Adipocyte (in vitro differentiated cells): ENCODE results near the gene MOGAT3.

Source experiments
- DNase-seq: peaks from one replicate; pipeline ENCODE4 v3.0.0-alpha.2; 2015; ENCODE audit warnings: low read depth
- H3K27me3 ChIP-seq: replicated peaks from 2 replicates; pipeline ENCODE4 v1.7.0; 2013; ENCODE audit warnings: mild to moderate bottlenecking, low read length, moderate library complexity; ENCODE audit not compliant: control insufficient read depth, insufficient read depth
- H3K36me3 ChIP-seq: 2 replicates; pipeline ENCODE4 v1.7.0; 2013; ENCODE audit warnings: low read length, mild to moderate bottlenecking, moderate library complexity; ENCODE audit not compliant: control insufficient read depth, insufficient read depth, severe bottlenecking
- H3K4me1 ChIP-seq: 2 replicates; pipeline ENCODE4 v1.7.0; 2013; ENCODE audit warnings: mild to moderate bottlenecking, low read length, moderate library complexity; ENCODE audit not compliant: control insufficient read depth, insufficient read depth
- H3K4me3 ChIP-seq: 2 replicates; pipeline ENCODE4 v1.7.0; 2013; ENCODE audit warnings: mild to moderate bottlenecking, low read length, moderate library complexity
- H3K9ac ChIP-seq: 2 replicates; pipeline ENCODE4 v1.7.0; 2013; ENCODE audit warnings: mild to moderate bottlenecking, low read length, moderate library complexity
- H3K9me3 ChIP-seq: 2 replicates; pipeline ENCODE4 v1.7.0; 2013; ENCODE audit warnings: mild to moderate bottlenecking, low read length, moderate library complexity; ENCODE audit not compliant: control insufficient read depth

Gene MOGAT3

DNA sequence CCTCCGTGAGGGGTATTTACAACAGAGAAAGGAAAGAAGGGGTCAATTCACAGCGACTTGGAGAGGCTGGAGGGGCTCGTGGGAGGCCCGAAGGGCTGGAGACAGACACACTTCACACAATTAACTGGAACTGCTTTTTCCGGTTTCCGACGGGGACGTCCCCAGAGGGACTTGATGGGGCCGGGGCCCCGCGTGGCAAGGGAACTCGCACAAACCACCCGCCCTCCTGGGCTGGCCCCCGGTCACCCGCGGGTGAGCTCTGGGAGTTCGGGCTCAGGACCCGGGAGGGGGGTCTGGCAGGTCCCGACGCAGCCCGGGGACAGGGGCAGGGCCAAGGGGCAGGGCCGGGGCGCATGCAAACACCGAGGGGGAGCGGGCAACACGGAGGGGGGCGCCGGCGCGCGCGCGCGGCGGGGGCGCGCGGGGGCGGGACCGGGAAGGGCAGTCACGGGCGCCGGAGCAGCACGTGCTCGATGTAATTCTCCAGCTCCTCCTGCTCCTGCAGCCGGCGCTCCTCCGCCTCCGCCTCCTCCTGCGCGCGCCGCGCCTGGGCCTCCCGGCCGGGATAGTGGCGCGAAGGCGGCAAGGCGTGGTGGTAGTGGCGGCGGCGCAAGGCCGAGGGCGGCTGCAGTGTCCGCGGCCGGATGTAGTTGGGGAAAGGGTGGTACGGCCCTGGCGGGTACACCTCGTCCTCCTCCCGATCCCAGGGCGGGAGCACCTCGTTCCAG, 38.1 kb downstream of the MOGAT3 start:
- Histone ChIP-seq H3K9ac (no peak overlapping the region), H3K9me3 (no peaks in the 10 kb centered on the region), H3K4me3 (no peak overlapping the region), H3K27me3 (peaks cover 17% of the 10 kb centered on the region), H3K36me3 (peaks cover 24% of the 10 kb centered on the region), H3K4me1 (peaks cover 17% of the 10 kb centered on the region)
- peak; percentile 67 for DNase-seq

GRCh38 chr7:101161692-101162471, 39.0 kb downstream of the MOGAT3 start:
- H3K4me3 ChIP-seq = no peak overlapping the region
- H3K27me3 ChIP-seq = peaks cover 8% of the 10 kb centered on the region
- H3K9ac ChIP-seq = no peak overlapping the region
- H3K4me1 ChIP-seq = peaks cover 17% of the 10 kb centered on the region
- no peaks in the 10 kb centered on the region for H3K9me3 ChIP-seq
- DNase-seq = no peak
- H3K36me3 ChIP-seq = peaks cover 33% of the 10 kb centered on the region

DNA sequence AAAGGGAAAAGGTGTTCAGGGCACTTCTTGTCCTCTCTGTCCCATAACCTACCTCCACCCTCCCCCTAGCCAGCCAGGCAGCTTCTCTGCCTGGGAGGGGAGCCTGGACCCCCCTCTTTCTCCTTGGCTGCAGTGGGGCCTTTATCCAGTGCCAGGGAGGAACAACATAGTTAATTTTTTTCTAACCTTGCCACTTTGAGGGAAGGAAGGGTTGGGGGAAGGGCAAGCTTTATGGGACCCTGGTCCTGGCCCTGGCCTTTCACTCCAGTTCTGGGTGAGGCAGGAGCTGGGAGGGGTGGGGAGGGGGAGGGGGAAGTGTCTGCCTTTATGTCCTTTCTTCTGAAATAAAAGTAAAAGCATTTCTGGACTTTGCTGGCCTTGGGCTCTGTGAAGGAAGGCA, 39.9 kb downstream of the MOGAT3 start:
- Histone ChIP-seq H3K27me3 (peaks cover 4% of the 10 kb centered on the region), H3K4me1 (peaks cover 17% of the 10 kb centered on the region), H3K9me3 (no peaks in the 10 kb centered on the region), H3K9ac (no peak overlapping the region), H3K4me3 (no peak overlapping the region), H3K36me3 (peaks cover 37% of the 10 kb centered on the region)
- no peak for DNase-seq

DNA sequence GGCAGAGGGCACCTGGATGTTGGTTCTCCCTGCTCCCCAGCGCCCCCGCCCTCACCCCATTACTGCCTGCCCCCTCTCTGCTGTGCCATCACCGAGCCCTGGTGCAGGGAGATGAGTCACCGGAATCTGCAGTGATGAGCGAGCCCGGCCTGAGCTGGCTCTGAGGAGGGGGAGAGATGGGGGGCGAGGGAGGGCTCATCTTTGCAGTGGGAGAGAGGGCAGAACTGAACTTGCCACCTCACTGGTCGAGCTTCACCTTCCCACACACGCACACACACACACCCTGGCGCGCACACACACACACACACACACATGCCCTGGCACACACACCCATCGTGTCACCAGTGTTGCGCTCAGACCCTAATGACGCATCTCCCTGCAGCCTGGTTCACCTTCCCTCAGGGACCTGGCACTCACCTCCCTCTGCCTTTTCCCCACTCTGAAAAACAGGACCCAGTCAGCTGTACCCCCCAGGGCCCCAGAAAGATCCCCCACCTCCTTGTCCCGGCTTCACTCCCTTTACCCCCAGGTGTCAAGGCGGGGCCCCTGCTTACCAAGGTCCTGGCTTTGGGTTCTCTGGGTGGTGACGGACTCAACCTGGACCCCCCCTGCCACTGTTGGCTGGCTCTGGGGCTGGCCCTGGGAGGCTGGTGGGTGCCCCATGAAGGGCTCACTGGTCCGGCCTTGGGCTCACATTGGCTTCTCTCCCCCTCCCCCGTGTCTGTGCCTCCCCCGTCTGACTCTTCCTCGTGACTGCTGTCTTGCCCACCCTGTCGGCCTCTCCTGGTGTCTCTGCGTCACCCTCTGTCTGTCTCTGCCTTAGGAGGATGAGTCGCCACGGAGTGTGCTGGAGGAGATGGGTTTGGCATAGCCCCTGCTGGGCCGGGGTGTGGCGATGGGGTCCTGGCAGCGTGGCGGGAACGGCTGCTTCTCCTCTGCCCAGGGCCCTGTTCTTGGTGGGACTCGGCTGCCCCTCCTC, 40.9 kb downstream of the MOGAT3 start:
- DNase-seq = no peak

GRCh38 chr7:101156866-101157589, 43.8 kb downstream of the MOGAT3 start:
- peaks cover 10% of the 10 kb centered on the region for H3K4me1 ChIP-seq
- no peak overlapping the region for H3K9ac ChIP-seq
- H3K27me3 ChIP-seq = no peaks in the 10 kb centered on the region
- H3K36me3 ChIP-seq = peaks cover 37% of the 10 kb centered on the region
- no peaks in the 10 kb centered on the region for H3K9me3 ChIP-seq
- DNase-seq = no peak
- no peak overlapping the region for H3K4me3 ChIP-seq

More for the DNA sequence above, 40.9 kb downstream of the MOGAT3 start:
- H3K36me3 ChIP-seq = peaks cover 37% of the 10 kb centered on the region
- peaks cover 20% of the 10 kb centered on the region for H3K4me1 ChIP-seq
- no peaks in the 10 kb centered on the region for H3K9me3 ChIP-seq
- H3K9ac ChIP-seq = no peak overlapping the region
- no peak overlapping the region for H3K4me3 ChIP-seq
- no peaks in the 10 kb centered on the region for H3K27me3 ChIP-seq

DNA sequence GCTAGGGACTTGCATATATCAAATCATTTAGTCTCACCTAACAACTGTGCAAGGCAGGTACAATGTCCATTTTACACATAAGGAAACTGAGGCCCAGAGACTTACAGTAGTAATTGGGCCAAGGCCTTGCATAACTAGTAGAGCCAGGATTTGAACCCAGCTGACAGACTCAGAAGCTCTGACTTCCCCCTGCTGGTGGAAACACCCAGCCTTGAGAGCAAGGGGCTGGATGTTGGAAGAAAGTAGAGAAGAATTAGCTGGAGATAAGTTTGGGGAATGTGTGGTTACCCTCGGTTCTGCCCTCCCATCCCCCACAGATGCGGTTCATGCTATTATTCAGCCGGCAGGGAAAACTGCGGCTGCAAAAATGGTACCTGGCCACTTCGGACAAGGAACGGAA, 44.6 kb downstream of the MOGAT3 start:
- Histone ChIP-seq H3K4me3 (no peak overlapping the region), H3K9ac (no peak overlapping the region), H3K27me3 (no peaks in the 10 kb centered on the region), H3K4me1 (peaks cover 10% of the 10 kb centered on the region), H3K9me3 (no peaks in the 10 kb centered on the region), H3K36me3 (peaks cover 37% of the 10 kb centered on the region)
- DNase-seq = no peak

DNA sequence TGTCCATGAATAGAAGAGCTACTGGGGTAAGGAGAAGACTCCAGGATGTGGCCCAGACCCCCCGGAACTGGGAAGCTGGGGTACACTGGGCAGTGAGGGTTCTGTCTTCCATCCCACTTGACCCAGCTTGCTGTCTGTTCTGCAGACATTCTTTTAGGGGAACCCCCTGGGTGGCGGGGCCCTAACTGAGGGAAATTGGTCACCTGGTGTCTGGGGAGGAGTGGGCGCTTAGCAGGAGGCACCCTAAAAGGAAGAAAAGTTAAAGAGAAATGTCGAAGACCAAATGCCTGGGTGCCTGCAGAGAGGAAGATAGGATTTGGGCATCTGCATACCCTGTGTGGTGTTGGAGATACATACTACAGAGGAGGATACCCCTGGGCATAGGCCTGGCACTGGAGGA, 45.5 kb downstream of the MOGAT3 start:
- Histone ChIP-seq H3K9ac (peak overlapping the region; percentile 89), H3K27me3 (no peaks in the 10 kb centered on the region), H3K9me3 (no peaks in the 10 kb centered on the region), H3K36me3 (peaks cover 36% of the 10 kb centered on the region), H3K4me1 (peaks cover 10% of the 10 kb centered on the region), H3K4me3 (peak overlapping the region; percentile 90)
- DNase-seq = no peak

GRCh38 chr7:101154693-101155102, 46.1 kb downstream of the MOGAT3 start:
- Histone ChIP-seq H3K36me3 (peaks cover 30% of the 10 kb centered on the region), H3K4me3 (peak overlapping the region; percentile 90), H3K9me3 (no peaks in the 10 kb centered on the region), H3K27me3 (no peaks in the 10 kb centered on the region), H3K4me1 (peaks cover 10% of the 10 kb centered on the region), H3K9ac (peak overlapping the region; percentile 89)
- peak; percentile 44 for DNase-seq

DNA sequence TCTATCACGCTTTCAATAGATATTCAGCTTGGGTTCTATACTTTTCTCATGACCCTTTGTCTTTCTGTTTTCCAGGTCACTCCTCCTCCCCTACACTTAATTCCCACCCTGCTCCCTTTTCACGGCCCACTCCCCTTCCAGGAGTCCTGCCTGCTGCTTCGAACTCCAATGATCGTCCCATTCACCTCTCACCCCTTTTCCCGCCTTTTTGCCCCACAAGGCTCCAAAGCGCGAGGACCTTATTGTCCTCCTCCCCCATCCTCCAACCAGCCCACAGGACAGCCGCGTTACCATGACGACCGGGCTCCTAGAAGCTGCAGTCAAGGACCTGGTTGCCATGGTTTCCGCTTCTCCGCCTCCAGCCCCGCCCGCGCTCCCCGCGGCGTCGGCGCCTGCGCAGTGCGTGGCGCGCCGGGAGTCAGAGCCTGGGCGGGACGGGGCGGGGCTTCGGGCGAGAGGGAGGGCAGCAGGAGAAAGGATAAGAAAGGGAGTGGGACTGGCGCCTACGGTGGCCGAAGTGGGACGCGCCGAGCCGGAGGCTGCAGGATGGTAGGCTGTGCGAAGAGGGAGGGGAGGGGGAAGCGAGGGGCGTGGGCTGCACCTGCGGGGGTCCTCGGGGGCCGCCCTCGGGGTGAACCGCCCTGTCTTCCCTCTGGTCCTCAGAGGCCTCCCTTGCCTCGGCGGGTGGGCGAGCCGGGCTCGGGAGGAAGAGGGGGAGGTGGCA, 46.7 kb downstream of the MOGAT3 start, which contains the start of gene AP1S1:
TSS of gene AP1S1 (plus strand) at position 508 of the 724 bp plus-strand sequence. CDS start at position 547, 39 bp downstream.
- Histone ChIP-seq H3K9ac (peak within 1 kb of the TSS; percentile 89), H3K36me3 (peaks cover 25% of the 10 kb centered on the region), H3K27me3 (no peaks in the 10 kb centered on the region), H3K4me1 (peaks cover 10% of the 10 kb centered on the region), H3K9me3 (no peaks in the 10 kb centered on the region), H3K4me3 (peak within 1 kb of the TSS; percentile 90)
- peak; percentile 96 for DNase-seq
